Gastrocnemius medialis (tissue), 4 donors: ENCODE measurements around the gene MAP1LC3B2.

Experiments
- CTCF ChIP-seq, 5 experiments: fragments of 450-650 bp in 3 of 5; fragments of 200-600 bp in 2 of 5; sonication (generic) in 2 of 5; IDR thresholded peaks in 4 of 5; conservative IDR thresholded peaks in 1 of 5; 1 replicate in 4 of 5; 2 replicates in 1 of 5; pipeline ENCODE4 v1.5.1; 2016 to 2019; ENCODE audit warnings: antibody characterized with exemption in 5 of 5, mild to moderate bottlenecking in 3 of 5, moderate library complexity in 3 of 5
- POLR2A ChIP-seq, 2 donors: fragments of 450-650 bp; IDR thresholded peaks; one replicate each; pipeline ENCODE4 v1.6.1; 2017; ENCODE audit warnings: antibody characterized with exemption in 2 of 2, mild to moderate bottlenecking in 2 of 2, moderate library complexity in 2 of 2

GRCh38 chr12:116598311-116599284 lies 39.4 kb downstream of the MAP1LC3B2 start:
- TF ChIP-seq POLR2A (IDR thresholded peaks at IDR 0.05) (no peak), CTCF (IDR thresholded peaks at IDR 0.05 in 4 of 5, conservative IDR thresholded peaks at IDR 0.05 in 1 of 5) (no peak)
